Neural cell (in vitro differentiated cells): ENCODE measurements around the gene LRRIQ4. TPM values are rescaled to one million over a fixed set of nuclear protein-coding genes. Genes with fewer than 3 reads are reported as not detected.
A peak's percentile ranks its signal among the peaks of the same experiment; 100 is the strongest.

ENCODE experiments used
- H2AFZ ChIP-seq: fragments of 200-600, 300-800 bp; sonication (generic), shearing (Covaris generic); 2 replicates; pipeline ENCODE4 v1.6.0; 2014; ENCODE audit warnings: low read depth, mild to moderate bottlenecking, antibody characterized with exemption, low read length, moderate library complexity
- H3F3A ChIP-seq: fragments of 200-600 bp; shearing (Covaris generic); 2 replicates; pipeline ENCODE4 v1.6.1; 2016; ENCODE audit warnings: mild to moderate bottlenecking, moderate library complexity, mixed read lengths, antibody characterized with exemption, low read length; ENCODE audit not compliant: insufficient read depth, poor library complexity, severe bottlenecking
- H3K27ac ChIP-seq: fragments of 200-600, 300-800 bp; sonication (generic), shearing (Covaris generic); 2 replicates; pipeline ENCODE4 v1.5.1; 2014; ENCODE audit warnings: mild to moderate bottlenecking, low read length, moderate library complexity
- H3K27me3 ChIP-seq: fragments of 300-800, 200-600 bp; sonication (generic), shearing (Covaris generic); 2 replicates; pipeline ENCODE4 v1.6.0; 2014; ENCODE audit warnings: mild to moderate bottlenecking, low read depth, low read length, moderate library complexity; ENCODE audit not compliant: insufficient read depth
- H3K36me3 ChIP-seq: fragments of 300-800, 200-600 bp; sonication (generic), shearing (Covaris generic); 2 replicates; pipeline ENCODE4 v1.5.1; 2014; ENCODE audit warnings: mild to moderate bottlenecking, antibody characterized with exemption, low read length, moderate library complexity; ENCODE audit not compliant: insufficient read depth
- H3K4me2 ChIP-seq: fragments of 300-800, 200-600 bp; sonication (generic), shearing (Covaris generic); 2 replicates; pipeline ENCODE4 v1.6.0; 2014; ENCODE audit warnings: mild to moderate bottlenecking, low read length
- H3K4me3 ChIP-seq: fragments of 300-800, 200-600 bp; sonication (generic), shearing (Covaris generic); 2 replicates; pipeline ENCODE4 v1.5.1; 2014; ENCODE audit warnings: mild to moderate bottlenecking, low read length, moderate library complexity
- H3K79me2 ChIP-seq: fragments of 200-600 bp; shearing (Covaris generic); replicated peaks from 2 replicates; pipeline ENCODE4 v1.6.0; 2014; ENCODE audit warnings: mild to moderate bottlenecking, low read length, moderate library complexity; ENCODE audit not compliant: insufficient read depth
- H3K9ac ChIP-seq: fragments of 300-800, 200-600 bp; sonication (generic), shearing (Covaris generic); 2 replicates; pipeline ENCODE4 v1.6.1; 2016; ENCODE audit warnings: mild to moderate bottlenecking, low read length, mixed read lengths
- H3K9me2 ChIP-seq: fragments of 200-600 bp; shearing (Covaris generic); 2 replicates; pipeline ENCODE4 v1.6.1; 2016; ENCODE audit warnings: mild to moderate bottlenecking, low read length, mixed read lengths; ENCODE audit not compliant: insufficient read depth
- H3K9me3 ChIP-seq: fragments of 200-600, 300-800 bp; sonication (generic), shearing (Covaris generic); 2 replicates; pipeline ENCODE4 v1.6.1; 2016; ENCODE audit warnings: mild to moderate bottlenecking, mixed run types, low read length, moderate library complexity, mixed read lengths
- H4K20me1 ChIP-seq: fragments of 200-600 bp; shearing (Covaris generic); 2 replicates; pipeline ENCODE4 v1.6.1; 2016; ENCODE audit warnings: mild to moderate bottlenecking, mixed run types; ENCODE audit not compliant: insufficient read depth
- EP300 ChIP-seq: fragments of 450-650 bp; conservative IDR thresholded peaks from 2 replicates; pipeline ENCODE4 v1.6.1; 2014; ENCODE audit warnings: antibody characterized with exemption, mild to moderate bottlenecking, moderate library complexity; ENCODE audit not compliant: poor library complexity, severe bottlenecking
- EZH2 ChIP-seq: fragments of 200-600, 300-800 bp; shearing (Covaris generic), sonication (generic); IDR thresholded peaks from 2 replicates; pipeline ENCODE4 v1.6.1; 2014; ENCODE audit warnings: antibody characterized with exemption, low read length, borderline replicate concordance, mild to moderate bottlenecking; ENCODE audit not compliant: insufficient read depth, poor library complexity, severe bottlenecking
- MXI1 ChIP-seq: fragments of 450-650 bp; conservative IDR thresholded peaks from 2 replicates; pipeline ENCODE4 v1.6.1; 2014; ENCODE audit warnings: antibody characterized with exemption, mild to moderate bottlenecking; ENCODE audit not compliant: poor library complexity, severe bottlenecking
- POLR2AphosphoS5 ChIP-seq: IDR thresholded peaks from 2 replicates; pipeline ENCODE4 v1.6.1; 2012
- RAD21 ChIP-seq: fragments of 450-650 bp; conservative IDR thresholded peaks from 2 replicates; pipeline ENCODE4 v1.6.1; 2014; ENCODE audit warnings: antibody characterized with exemption, mild to moderate bottlenecking, moderate library complexity
- REST ChIP-seq: IDR thresholded peaks from 2 replicates; pipeline ENCODE4 v1.6.1; 2012; ENCODE audit warnings: borderline replicate concordance
- SMC3 ChIP-seq: fragments of 450-650 bp; conservative IDR thresholded peaks from 2 replicates; pipeline ENCODE4 v1.6.1; 2014; ENCODE audit warnings: antibody characterized with exemption, mild to moderate bottlenecking, moderate library complexity; ENCODE audit not compliant: poor library complexity
- TAF1 ChIP-seq: IDR thresholded peaks from 2 replicates; pipeline ENCODE4 v1.6.1; 2012; ENCODE audit warnings: low read depth
- polyA plus RNA-seq: library from polyadenylated mRNA; depleted of rRNA; stranded (reverse); fragments of >200 nt; gene quantifications from 2 replicates; pipeline ENCODE4 v1.2.3, GENCODE V29; 2014
- TF ChIP-seq, protein P1 (sequence below): fragments of 450-650 bp; IDR thresholded peaks from 2 replicates; pipeline ENCODE4 v1.5.1; 2014; ENCODE audit warnings: antibody characterized with exemption, mild to moderate bottlenecking, moderate library complexity; ENCODE audit not compliant: poor library complexity, severe bottlenecking

The LRRIQ4 gene
- polyA plus RNA-seq, 1 donor from 2014 or later, result not detected

GRCh38 chr3:169863458-169863899, 50.8 kb downstream of the LRRIQ4 start:
- H3K27me3 ChIP-seq, result no peaks in the 10 kb centered on the region
- H3F3A ChIP-seq, result no peaks in the 10 kb centered on the region
- no peaks in the 10 kb centered on the region for H4K20me1 ChIP-seq
- H2AFZ ChIP-seq, result no peak overlapping the region
- no peaks in the 10 kb centered on the region for H3K36me3 ChIP-seq
- TF ChIP-seq TAF1, result no peak
- TF ChIP-seq MXI1, result no peak
- TF ChIP-seq RAD21, result peak; percentile 59
- TF ChIP-seq, protein P1, sequence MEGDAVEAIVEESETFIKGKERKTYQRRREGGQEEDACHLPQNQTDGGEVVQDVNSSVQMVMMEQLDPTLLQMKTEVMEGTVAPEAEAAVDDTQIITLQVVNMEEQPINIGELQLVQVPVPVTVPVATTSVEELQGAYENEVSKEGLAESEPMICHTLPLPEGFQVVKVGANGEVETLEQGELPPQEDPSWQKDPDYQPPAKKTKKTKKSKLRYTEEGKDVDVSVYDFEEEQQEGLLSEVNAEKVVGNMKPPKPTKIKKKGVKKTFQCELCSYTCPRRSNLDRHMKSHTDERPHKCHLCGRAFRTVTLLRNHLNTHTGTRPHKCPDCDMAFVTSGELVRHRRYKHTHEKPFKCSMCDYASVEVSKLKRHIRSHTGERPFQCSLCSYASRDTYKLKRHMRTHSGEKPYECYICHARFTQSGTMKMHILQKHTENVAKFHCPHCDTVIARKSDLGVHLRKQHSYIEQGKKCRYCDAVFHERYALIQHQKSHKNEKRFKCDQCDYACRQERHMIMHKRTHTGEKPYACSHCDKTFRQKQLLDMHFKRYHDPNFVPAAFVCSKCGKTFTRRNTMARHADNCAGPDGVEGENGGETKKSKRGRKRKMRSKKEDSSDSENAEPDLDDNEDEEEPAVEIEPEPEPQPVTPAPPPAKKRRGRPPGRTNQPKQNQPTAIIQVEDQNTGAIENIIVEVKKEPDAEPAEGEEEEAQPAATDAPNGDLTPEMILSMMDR, result peak; percentile 64
- TF ChIP-seq REST, result no peak
- no peak overlapping the region for H3K4me3 ChIP-seq
- H3K9ac ChIP-seq, result no peak overlapping the region
- H3K27ac ChIP-seq, result no peak overlapping the region
- H3K9me2 ChIP-seq, result no peaks in the 10 kb centered on the region
- no peak overlapping the region for H3K4me2 ChIP-seq
- H3K9me3 ChIP-seq, result no peaks in the 10 kb centered on the region
- H3K79me2 ChIP-seq, result no peaks in the 10 kb centered on the region

- H3K9me3 ChIP-seq, result no peaks in the 10 kb centered on the region
- H3K9me2 ChIP-seq, result no peaks in the 10 kb centered on the region
- H3F3A ChIP-seq, result no peaks in the 10 kb centered on the region
- H3K79me2 ChIP-seq, result no peaks in the 10 kb centered on the region
- no peak overlapping the region for H3K27ac ChIP-seq
- H3K4me3 ChIP-seq, result no peak overlapping the region
- no peaks in the 10 kb centered on the region for H4K20me1 ChIP-seq
- H2AFZ ChIP-seq, result no peak overlapping the region
- no peaks in the 10 kb centered on the region for H3K36me3 ChIP-seq
- H3K4me2 ChIP-seq, result no peak overlapping the region
- TF ChIP-seq EZH2 (no peak), EP300 (no peak), MXI1 (no peak), POLR2AphosphoS5 (no peak), RAD21 (no peak), REST (no peak), TAF1 (no peak), SMC3 (no peak)
- TF ChIP-seq, protein P1, result no peak
- no peak overlapping the region for H3K9ac ChIP-seq
- H3K27me3 ChIP-seq, result no peaks in the 10 kb centered on the region
These were observed 51.6 kb downstream of the LRRIQ4 start for GRCh38 chr3:169864270-169864669.
